ENCODE results near the gene TBC1D22A.

TBC1D22A gene

GRCh38 chr22:46948411-46949144 lies 186.1 kb downstream of the TBC1D22A start:
- no peak for TF ChIP-seq CTCF (IDR thresholded peaks at IDR 0.05; ENCODE audit: insufficient read depth, low read depth, low read length, missing control alignments)
- no peak overlapping the region for H3K4me3 ChIP-seq (ENCODE audit: low read length)
- DNase-seq (ENCODE audit: low read depth): no peak

GRCh38 chr22:46951350-46951749 lies 188.9 kb downstream of the TBC1D22A start:
- no peak overlapping the region for H3K4me3 ChIP-seq (ENCODE audit: low read length)
- TF ChIP-seq CTCF (IDR thresholded peaks at IDR 0.05; ENCODE audit: insufficient read depth, low read depth, low read length, missing control alignments): no peak
- DNase-seq (ENCODE audit: low read depth): no peak

GRCh38 chr22:46951973-46952372 lies 189.5 kb downstream of the TBC1D22A start:
- DNase-seq (ENCODE audit: low read depth): no peak
- no peak for TF ChIP-seq CTCF (IDR thresholded peaks at IDR 0.05; ENCODE audit: insufficient read depth, low read depth, low read length, missing control alignments)
- H3K4me3 ChIP-seq (ENCODE audit: low read length): no peak overlapping the region

GRCh38 chr22:46953968-46954765 lies 191.7 kb downstream of the TBC1D22A start:
- H3K4me3 ChIP-seq (ENCODE audit: low read length): no peak overlapping the region
- DNase-seq (ENCODE audit: low read depth): no peak
- TF ChIP-seq CTCF (IDR thresholded peaks at IDR 0.05; ENCODE audit: insufficient read depth, low read depth, low read length, missing control alignments): no peak

- DNase-seq (ENCODE audit: low read depth): no peak
- no peak for TF ChIP-seq CTCF (IDR thresholded peaks at IDR 0.05; ENCODE audit: insufficient read depth, low read depth, low read length, missing control alignments)
- H3K4me3 ChIP-seq (ENCODE audit: low read length): no peak overlapping the region
Observed at GRCh38 chr22:46954781-46955180, 192.3 kb downstream of the TBC1D22A start.

GRCh38 chr22:46956498-46957215 lies 194.2 kb downstream of the TBC1D22A start:
- no peak for TF ChIP-seq CTCF (IDR thresholded peaks at IDR 0.05; ENCODE audit: insufficient read depth, low read depth, low read length, missing control alignments)
- H3K4me3 ChIP-seq (ENCODE audit: low read length): no peak overlapping the region
- no peak for DNase-seq (ENCODE audit: low read depth)

Data from epithelial cell of esophagus (primary cell).